ENCODE measurements around the gene P2RX6. TPM values are rescaled to one million over a fixed set of nuclear protein-coding genes. Genes with fewer than 3 reads are reported as not detected.

Gene P2RX6
- total RNA-seq, 5 donors from 2014 or later (not counting 1 experiment from before 2014, with no cell fraction given) = 0.29 to 1.6 (median 1.0) TPM

GRCh38 chr22:21073482-21073881 is 58.5 kb downstream of the P2RX6 start:
- no peaks in the 10 kb centered on the region for H3K9me3 Mint-ChIP-seq
- H3K27ac ChIP-seq (ENCODE audit: low read length) = no peak overlapping the region
- no peak for ATAC-seq (replicated peaks in 1 of 4)
- H3K4me3 ChIP-seq (ENCODE audit: control insufficient read depth in 1 of 2, extremely low read depth in 1 of 2, low read length in 1 of 2) = no peak overlapping the region
- WGBS (ENCODE audit: insufficient coverage) = 89% methylated on average over 4 of the region's 5 CpGs
- CTCF ChIA-PET = no interaction called here
- no peaks in the 10 kb centered on the region for H3K9me3 ChIP-seq
- H3K4me1 ChIP-seq (ENCODE audit: control insufficient read depth in 1 of 2, extremely low read depth in 1 of 2, insufficient read depth in 2 of 2, low read length in 2 of 2) = no peaks in the 10 kb centered on the region
- no peak overlapping the region for H3K4me3 Mint-ChIP-seq
- H3K4me1 Mint-ChIP-seq = no peaks in the 10 kb centered on the region
- POLR2A ChIA-PET = no interaction called here
- H3K36me3 ChIP-seq (ENCODE audit: control insufficient read depth in 2 of 2, extremely low read depth in 1 of 2, insufficient read depth in 1 of 2, low read length in 1 of 2) = no peaks in the 10 kb centered on the region
- H3K36me3 Mint-ChIP-seq = no peaks in the 10 kb centered on the region
- H3K27me3 Mint-ChIP-seq = peaks cover 0 to 2% of the 10 kb centered on the region in 2 donors
- H3K27me3 ChIP-seq (replicated peaks in 1 of 2; ENCODE audit: control insufficient read depth in 2 of 2, extremely low read depth in 1 of 2, insufficient read depth in 2 of 2, low read length in 1 of 2) = peaks cover 0 to 20% of the 10 kb centered on the region in 2 experiments
- H3K27ac Mint-ChIP-seq = no peak overlapping the region
- no peak for DNase-seq

- Histone ChIP-seq H3K27me3 (replicated peaks in 1 of 2; ENCODE audit: control insufficient read depth in 2 of 2, extremely low read depth in 1 of 2, insufficient read depth in 2 of 2, low read length in 1 of 2) (peaks cover 0 to 27% of the 10 kb centered on the region in 2 experiments), H3K4me1 (ENCODE audit: control insufficient read depth in 1 of 2, extremely low read depth in 1 of 2, insufficient read depth in 2 of 2, low read length in 2 of 2) (no peaks in the 10 kb centered on the region), H3K36me3 (ENCODE audit: control insufficient read depth in 2 of 2, extremely low read depth in 1 of 2, insufficient read depth in 1 of 2, low read length in 1 of 2) (no peaks in the 10 kb centered on the region), H3K9me3 (no peaks in the 10 kb centered on the region), H3K27ac (ENCODE audit: low read length) (no peak overlapping the region), H3K4me3 (ENCODE audit: control insufficient read depth in 1 of 2, extremely low read depth in 1 of 2, low read length in 1 of 2) (no peak overlapping the region)
- CTCF ChIA-PET = no interaction called here
- H3K9me3 Mint-ChIP-seq = no peaks in the 10 kb centered on the region
- H3K27ac Mint-ChIP-seq = no peak overlapping the region
- peaks cover 0 to 6% of the 10 kb centered on the region in 2 donors for H3K27me3 Mint-ChIP-seq
- DNase-seq (no peak), ATAC-seq (replicated peaks in 1 of 4) (no peak)
- H3K4me3 Mint-ChIP-seq = no peak overlapping the region
- WGBS (ENCODE audit: insufficient coverage) = 82% methylated on average over 6 of the region's 7 CpGs
- POLR2A ChIA-PET = no interaction called here
- H3K36me3 Mint-ChIP-seq = no peaks in the 10 kb centered on the region
- H3K4me1 Mint-ChIP-seq = no peaks in the 10 kb centered on the region
These were observed 59.2 kb downstream of the P2RX6 start for GRCh38 chr22:21074102-21074715.

- Histone ChIP-seq H3K9me3 (no peaks in the 10 kb centered on the region), H3K36me3 (ENCODE audit: control insufficient read depth in 2 of 2, extremely low read depth in 1 of 2, insufficient read depth in 1 of 2, low read length in 1 of 2) (no peaks in the 10 kb centered on the region), H3K4me3 (ENCODE audit: control insufficient read depth in 1 of 2, extremely low read depth in 1 of 2, low read length in 1 of 2) (no peak overlapping the region), H3K27ac (ENCODE audit: low read length) (no peak overlapping the region), H3K27me3 (replicated peaks in 1 of 2; ENCODE audit: control insufficient read depth in 2 of 2, extremely low read depth in 1 of 2, insufficient read depth in 2 of 2, low read length in 1 of 2) (peaks cover 0 to 30% of the 10 kb centered on the region in 2 experiments), H3K4me1 (ENCODE audit: control insufficient read depth in 1 of 2, extremely low read depth in 1 of 2, insufficient read depth in 2 of 2, low read length in 2 of 2) (no peaks in the 10 kb centered on the region)
- Mint-ChIP-seq H3K36me3 (no peaks in the 10 kb centered on the region), H3K9me3 (no peaks in the 10 kb centered on the region), H3K4me3 (no peak overlapping the region), H3K4me1 (no peaks in the 10 kb centered on the region), H3K27me3 (peaks cover 0 to 6% of the 10 kb centered on the region in 2 donors), H3K27ac (no peak overlapping the region)
- POLR2A ChIA-PET = no interaction called here
- 79% methylated on average over 9 of the region's 14 CpGs for WGBS (ENCODE audit: insufficient coverage)
- CTCF ChIA-PET = no interaction called here
- ATAC-seq (replicated peaks in 1 of 4) = no peak
- no peak for DNase-seq
These were observed 60.7 kb downstream of the P2RX6 start for GRCh38 chr22:21075516-21076138.

GRCh38 chr22:21076912-21077625 is 62.1 kb downstream of the P2RX6 start:
- DNase-seq (no peak), ATAC-seq (replicated peaks in 1 of 4) (no peak)
- Histone ChIP-seq H3K36me3 (ENCODE audit: control insufficient read depth in 2 of 2, extremely low read depth in 1 of 2, insufficient read depth in 1 of 2, low read length in 1 of 2) (no peaks in the 10 kb centered on the region), H3K9me3 (no peaks in the 10 kb centered on the region), H3K27ac (ENCODE audit: low read length) (no peak overlapping the region), H3K4me1 (ENCODE audit: control insufficient read depth in 1 of 2, extremely low read depth in 1 of 2, insufficient read depth in 2 of 2, low read length in 2 of 2) (no peaks in the 10 kb centered on the region), H3K27me3 (replicated peaks in 1 of 2; ENCODE audit: control insufficient read depth in 2 of 2, extremely low read depth in 1 of 2, insufficient read depth in 2 of 2, low read length in 1 of 2) (peaks cover 0 to 27% of the 10 kb centered on the region in 2 experiments), H3K4me3 (ENCODE audit: control insufficient read depth in 1 of 2, extremely low read depth in 1 of 2, low read length in 1 of 2) (no peak overlapping the region)
- Mint-ChIP-seq H3K9me3 (no peaks in the 10 kb centered on the region), H3K27ac (no peak overlapping the region), H3K36me3 (no peaks in the 10 kb centered on the region), H3K4me1 (no peaks in the 10 kb centered on the region), H3K27me3 (peaks cover 0 to 6% of the 10 kb centered on the region in 2 donors), H3K4me3 (no peak overlapping the region)
- 87% methylated on average over 7 of the region's 21 CpGs for WGBS (ENCODE audit: insufficient coverage)
- POLR2A ChIA-PET = no interaction called here
- CTCF ChIA-PET = no interaction called here

Other genes starting within 250 kb of the P2RX6 start
- gene SERPIND1, start 241.1 kb upstream of the P2RX6 start, total RNA-seq = under 1 TPM in 3 of 5 donors, not detected in 2; 0.16 to 0.30 (median 0.26) TPM
- 100 to 1,000 TPM; 135 to 187 (median 143) TPM for gene PI4KA, start 156.4 kb upstream of the P2RX6 start, total RNA-seq
- 10 to 100 TPM; 15.8 to 26.2 (median 23.3) TPM for gene SNAP29, start 156.2 kb upstream of the P2RX6 start, total RNA-seq
- gene CRKL, start 97.8 kb upstream of the P2RX6 start, total RNA-seq = 10 to 100 TPM; 41.7 to 87.7 (median 85.4) TPM
- 1 to 10 TPM in 2 of 5 donors, under 1 TPM in 3; 0.33 to 1.7 (median 0.66) TPM for gene AIFM3, start 47.9 kb upstream of the P2RX6 start, total RNA-seq
- 100 to 1,000 TPM in 3 of 5 donors, 10 to 100 TPM in 2; 57.1 to 118 (median 105) TPM for gene LZTR1, start 32.9 kb upstream of the P2RX6 start, total RNA-seq
- gene THAP7, start 13.0 kb upstream of the P2RX6 start, total RNA-seq = 10 to 100 TPM; 46.4 to 61.1 (median 56.8) TPM
- gene SLC7A4, start 17.4 kb downstream of the P2RX6 start, total RNA-seq = under 1 TPM in 3 of 5 donors, not detected in 2; 0.14 to 0.76 (median 0.41) TPM
- gene LRRC74B, start 30.8 kb downstream of the P2RX6 start, total RNA-seq = under 1 TPM in 2 of 5 donors, not detected in 3; 0.16 to 0.25 TPM